GM19372 (cell line): Measurements from ENCODE around the gene RRH.

Source experiments
- ATAC-seq: cut with Tn5 transposase; IDR thresholded peaks from one replicate; pipeline ENCODE4 v1.9.1; 2021; ENCODE audit warnings: mild to moderate bottlenecking, low read depth, moderate library complexity; ENCODE audit not compliant: unreplicated experiment

The RRH gene

DNA sequence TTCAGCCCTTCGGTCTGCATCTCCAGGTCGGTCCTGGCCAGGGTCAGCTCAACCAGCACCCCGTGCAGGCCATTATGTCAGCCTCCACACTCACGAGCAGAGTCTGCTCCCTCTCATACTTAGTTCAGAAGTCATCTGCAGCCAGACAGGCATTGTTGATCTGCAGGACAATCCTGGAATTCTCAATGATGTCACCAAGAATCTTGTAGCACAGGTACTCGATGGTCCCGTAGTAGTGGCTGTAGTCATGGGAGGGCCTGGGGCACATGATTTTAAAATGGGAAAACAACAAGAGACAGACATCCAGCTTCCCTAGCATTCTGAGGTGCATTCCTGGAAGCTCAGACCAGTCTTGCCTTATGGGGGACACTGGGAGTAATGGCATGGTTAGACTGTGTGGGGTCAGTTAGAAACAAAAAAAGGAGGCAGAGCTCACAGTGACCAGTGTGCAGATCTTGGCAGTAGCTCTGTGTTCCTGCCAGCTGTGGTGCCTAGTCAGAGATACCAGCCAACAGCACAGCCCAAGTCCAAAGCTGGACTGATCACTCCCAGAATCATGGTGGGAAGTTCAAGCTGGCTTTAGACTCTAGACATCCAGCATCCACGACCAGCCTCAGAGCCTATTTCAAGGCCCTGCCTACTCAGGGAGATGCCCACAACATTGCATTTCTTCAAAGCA is 52.0 kb downstream of the RRH start:
- ATAC-seq = no peak

DNA sequence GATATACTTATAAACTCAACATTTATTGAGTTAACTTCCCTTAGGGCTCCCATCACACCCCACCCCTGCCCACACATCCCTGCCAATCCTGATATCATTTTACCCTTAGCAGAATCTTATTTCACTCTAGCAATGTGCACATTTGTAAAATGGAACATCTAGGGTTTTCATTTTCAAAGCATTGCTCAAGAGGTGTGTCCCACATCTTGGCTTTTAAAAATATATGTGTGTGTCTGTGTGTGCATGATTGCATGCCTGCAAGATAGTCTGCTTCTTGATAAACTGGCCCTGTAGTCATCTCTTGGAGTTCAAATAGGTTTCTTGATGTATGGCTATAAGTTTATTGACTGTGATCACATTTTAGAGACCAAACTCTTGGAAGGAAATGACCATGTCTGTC is 58.5 kb downstream of the RRH start:
- no peak for ATAC-seq

DNA sequence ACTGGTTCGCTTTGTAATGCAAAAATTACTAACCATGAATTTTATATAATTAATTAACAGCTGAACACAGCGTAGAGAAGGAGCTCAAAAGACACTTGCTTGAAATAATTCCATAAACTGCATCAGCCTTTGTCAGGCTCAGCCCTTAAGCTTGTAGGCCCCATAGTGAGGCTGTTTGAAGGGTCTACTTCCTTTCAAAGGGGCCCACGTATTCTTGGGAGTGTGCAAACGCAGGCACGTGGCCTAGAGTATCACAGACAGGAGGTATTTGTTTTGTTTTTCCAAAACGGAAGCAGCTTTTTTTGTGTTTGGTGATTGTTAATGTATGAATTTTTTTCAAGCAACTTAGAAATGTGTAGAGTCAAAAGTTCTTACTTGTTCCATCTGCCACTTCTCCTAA is 59.3 kb downstream of the RRH start:
- no peak for ATAC-seq

DNA sequence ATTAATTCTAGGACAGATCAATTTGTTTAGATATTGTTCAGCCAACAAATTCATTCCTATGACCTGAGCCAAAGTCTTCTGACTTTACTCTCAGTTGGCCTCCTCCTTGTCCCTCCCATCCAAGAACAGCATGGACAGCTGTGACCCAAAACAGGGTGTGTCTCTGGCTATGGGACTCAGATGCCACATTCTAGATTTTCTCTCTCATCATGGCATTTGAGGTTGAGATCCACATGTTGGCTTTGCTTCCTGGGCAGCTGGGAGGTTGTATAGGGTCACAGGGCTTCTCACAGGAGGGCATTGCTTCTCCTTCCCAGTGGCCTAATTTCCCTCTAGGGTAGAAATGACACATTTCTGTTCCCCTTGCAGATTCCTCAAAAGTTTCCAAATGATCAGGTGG is 62.3 kb downstream of the RRH start:
- no peak for ATAC-seq
